Dedifferentiated amniotic fluid mesenchymal stem cell (primary cell): ENCODE measurements around the gene FAU.
"Not testable (repeated sequence)": the region's sequence is repeated elsewhere in the genome, so short reads cannot be mapped to it uniquely, and the experiment has no call there.

Source experiments
- DNase-seq: peaks from one replicate; pipeline ENCODE4 v3.0.0-alpha.2; 2016; ENCODE audit errors: extremely low spot score

The FAU gene

GRCh38 chr11:65121865-65122696 is at the start of gene FAU, which contains the start of gene MRPL49:
Gene FAU, minus strand, starts transcription at chr11:65122134. Its CDS starts 321 bp downstream, at chr11:65121813.
Gene MRPL49, plus strand, starts transcription at chr11:65122321. Its CDS starts 26 bp downstream, at chr11:65122347.
- DNase-seq = peak; percentile 94

- DNase-seq = no peak
Observed at GRCh38 chr11:65170058-65170534, 48.2 kb upstream of the FAU start, which contains the start of gene SPDYC. Gene SPDYC, plus strand, starts transcription at chr11:65170233. Its CDS starts 1,125 bp downstream, at chr11:65171358.

- no peak for DNase-seq
Observed at GRCh38 chr11:65169164-65169641, 47.3 kb upstream of the FAU start.

GRCh38 chr11:65167656-65168055 is 45.7 kb upstream of the FAU start:
- no peak for DNase-seq

- no peak for DNase-seq
Observed at GRCh38 chr11:65166893-65167292, 45.0 kb upstream of the FAU start.

- DNase-seq = no peak
Observed at GRCh38 chr11:65165410-65166317, 43.7 kb upstream of the FAU start.

- DNase-seq = no peak
Observed at GRCh38 chr11:65163684-65164083, 41.8 kb upstream of the FAU start.

- no peak for DNase-seq
Observed at GRCh38 chr11:65160643-65161042, 38.7 kb upstream of the FAU start.

GRCh38 chr11:65159012-65159411 is 37.1 kb upstream of the FAU start:
- no peak for DNase-seq

GRCh38 chr11:65157336-65157735 is 35.4 kb upstream of the FAU start:
- DNase-seq = no peak

- no peak for DNase-seq
Observed at GRCh38 chr11:65156926-65157325, 35.0 kb upstream of the FAU start.

GRCh38 chr11:65156256-65156655 is 34.3 kb upstream of the FAU start:
- no peak for DNase-seq

GRCh38 chr11:65152122-65152521 is 30.2 kb upstream of the FAU start:
- no peak for DNase-seq

- DNase-seq = no peak
Observed at GRCh38 chr11:65151331-65151899, 29.5 kb upstream of the FAU start.

- peak; percentile 70 for DNase-seq
Observed at GRCh38 chr11:65150509-65151299, 28.8 kb upstream of the FAU start.

GRCh38 chr11:65150131-65150508 is 28.2 kb upstream of the FAU start:
- not testable (repeated sequence) for DNase-seq

GRCh38 chr11:65148657-65149056 is 26.7 kb upstream of the FAU start:
- DNase-seq = no peak

- DNase-seq = no peak
Observed at GRCh38 chr11:65147352-65148075, 25.6 kb upstream of the FAU start.

GRCh38 chr11:65141896-65142494 is 20.1 kb upstream of the FAU start:
- DNase-seq = no peak

- DNase-seq = no peak
Observed at GRCh38 chr11:65136515-65137096, 14.7 kb upstream of the FAU start.
